ENCODE measurements around the gene RNU6-9.

DNA sequence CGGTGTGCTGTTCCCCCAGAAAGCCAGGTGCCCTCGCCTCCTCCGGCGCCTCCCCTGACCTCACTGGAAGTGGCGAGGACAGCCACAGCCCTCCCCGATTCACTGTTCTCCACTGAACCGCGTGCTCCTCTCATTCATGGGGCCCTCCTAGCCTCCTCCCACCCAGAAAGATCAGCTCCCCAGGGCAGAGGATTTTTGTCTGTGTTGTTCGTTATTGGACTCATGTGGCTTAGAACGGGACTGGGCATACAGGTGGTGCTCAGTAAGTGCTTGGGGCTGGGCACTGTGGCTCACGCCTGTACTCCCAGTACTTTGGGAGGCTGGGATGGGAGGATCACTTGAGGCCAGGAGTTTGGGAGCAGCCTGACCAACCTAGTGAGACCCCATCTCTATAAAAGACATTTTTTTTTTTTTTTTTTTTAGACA lies 48.7 kb upstream of the RNU6-9 start:
- TF ChIP-seq, protein P1, sequence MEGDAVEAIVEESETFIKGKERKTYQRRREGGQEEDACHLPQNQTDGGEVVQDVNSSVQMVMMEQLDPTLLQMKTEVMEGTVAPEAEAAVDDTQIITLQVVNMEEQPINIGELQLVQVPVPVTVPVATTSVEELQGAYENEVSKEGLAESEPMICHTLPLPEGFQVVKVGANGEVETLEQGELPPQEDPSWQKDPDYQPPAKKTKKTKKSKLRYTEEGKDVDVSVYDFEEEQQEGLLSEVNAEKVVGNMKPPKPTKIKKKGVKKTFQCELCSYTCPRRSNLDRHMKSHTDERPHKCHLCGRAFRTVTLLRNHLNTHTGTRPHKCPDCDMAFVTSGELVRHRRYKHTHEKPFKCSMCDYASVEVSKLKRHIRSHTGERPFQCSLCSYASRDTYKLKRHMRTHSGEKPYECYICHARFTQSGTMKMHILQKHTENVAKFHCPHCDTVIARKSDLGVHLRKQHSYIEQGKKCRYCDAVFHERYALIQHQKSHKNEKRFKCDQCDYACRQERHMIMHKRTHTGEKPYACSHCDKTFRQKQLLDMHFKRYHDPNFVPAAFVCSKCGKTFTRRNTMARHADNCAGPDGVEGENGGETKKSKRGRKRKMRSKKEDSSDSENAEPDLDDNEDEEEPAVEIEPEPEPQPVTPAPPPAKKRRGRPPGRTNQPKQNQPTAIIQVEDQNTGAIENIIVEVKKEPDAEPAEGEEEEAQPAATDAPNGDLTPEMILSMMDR (IDR thresholded peaks at IDR 0.05; ENCODE audit: borderline replicate concordance, extremely low read depth, low read length, poor library complexity, severe bottlenecking): no peak
- TF ChIP-seq EZH2 (IDR thresholded peaks at IDR 0.05; ENCODE audit: borderline replicate concordance, low read depth, low read length, severe bottlenecking): no peak

Data from DND-41 (cell line).